ENCODE data around the gene VPS29. TPM values are rescaled to one million over a fixed set of nuclear protein-coding genes. Genes with fewer than 3 reads are reported as not detected.
A peak's percentile ranks its signal among the peaks of the same experiment; 100 is the strongest.

VPS29 gene
- total RNA-seq, 2 experiments from 2014 or later, result 62.5 to 64.9 TPM

DNA sequence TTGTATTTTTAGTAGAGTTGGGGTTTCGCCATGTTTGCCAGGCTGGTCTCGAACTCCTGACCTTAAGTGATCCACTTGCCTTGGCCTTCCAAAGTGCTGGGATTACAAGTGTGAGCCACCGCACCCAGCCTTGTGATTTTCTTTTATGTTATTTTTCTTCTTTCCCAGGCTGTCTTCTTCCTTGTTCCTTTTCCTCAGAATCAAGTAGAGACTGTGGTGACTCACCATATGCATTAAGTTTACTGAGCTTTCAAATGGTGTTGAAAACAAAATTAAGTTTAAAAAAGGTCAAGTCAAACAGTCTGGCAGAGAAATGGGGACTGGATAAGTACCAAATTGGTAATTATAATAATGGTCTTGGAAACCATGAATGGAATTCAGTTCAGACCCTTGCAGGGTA is 57.5 kb downstream of the VPS29 start:
- peaks cover 32% of the 10 kb centered on the region for H3K4me1 ChIP-seq (ENCODE audit: insufficient read depth, low read length)
- no peaks in the 10 kb centered on the region for H3K27me3 Mint-ChIP-seq
- intact Hi-C loops (cut with DNase I, micrococcal nuclease), result no loop called here
- peaks cover 37% of the 10 kb centered on the region for H3K4me1 Mint-ChIP-seq (ENCODE audit: low read depth)
- H3K9me3 ChIP-seq (ENCODE audit: control insufficient read depth in 1 of 2, insufficient read depth in 1 of 2, low read length in 2 of 2), result no peaks in the 10 kb centered on the region
- peaks cover 62% of the 10 kb centered on the region for H3K36me3 ChIP-seq (ENCODE audit: insufficient read depth, low read length)
- TF ChIP-seq, protein P1, sequence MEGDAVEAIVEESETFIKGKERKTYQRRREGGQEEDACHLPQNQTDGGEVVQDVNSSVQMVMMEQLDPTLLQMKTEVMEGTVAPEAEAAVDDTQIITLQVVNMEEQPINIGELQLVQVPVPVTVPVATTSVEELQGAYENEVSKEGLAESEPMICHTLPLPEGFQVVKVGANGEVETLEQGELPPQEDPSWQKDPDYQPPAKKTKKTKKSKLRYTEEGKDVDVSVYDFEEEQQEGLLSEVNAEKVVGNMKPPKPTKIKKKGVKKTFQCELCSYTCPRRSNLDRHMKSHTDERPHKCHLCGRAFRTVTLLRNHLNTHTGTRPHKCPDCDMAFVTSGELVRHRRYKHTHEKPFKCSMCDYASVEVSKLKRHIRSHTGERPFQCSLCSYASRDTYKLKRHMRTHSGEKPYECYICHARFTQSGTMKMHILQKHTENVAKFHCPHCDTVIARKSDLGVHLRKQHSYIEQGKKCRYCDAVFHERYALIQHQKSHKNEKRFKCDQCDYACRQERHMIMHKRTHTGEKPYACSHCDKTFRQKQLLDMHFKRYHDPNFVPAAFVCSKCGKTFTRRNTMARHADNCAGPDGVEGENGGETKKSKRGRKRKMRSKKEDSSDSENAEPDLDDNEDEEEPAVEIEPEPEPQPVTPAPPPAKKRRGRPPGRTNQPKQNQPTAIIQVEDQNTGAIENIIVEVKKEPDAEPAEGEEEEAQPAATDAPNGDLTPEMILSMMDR (IDR thresholded peaks at IDR 0.05), result no peak
- H3K27ac Mint-ChIP-seq, result peak overlapping the region; percentile 53
- POLR2A ChIA-PET, result no interaction called here
- H3K36me3 Mint-ChIP-seq (ENCODE audit: low read depth), result peaks cover 53% of the 10 kb centered on the region
- H3K4me3 Mint-ChIP-seq, result no peak overlapping the region
- CTCF ChIA-PET, result no interaction called here
- H3K27ac ChIP-seq (ENCODE audit: low read depth in 1 of 2, low read length in 2 of 2), result no peak overlapping the region
- H3K9me3 Mint-ChIP-seq, result no peaks in the 10 kb centered on the region
- no peak for DNase-seq
- ATAC-seq (ENCODE audit: poor library complexity), result no peak
- no peaks in the 10 kb centered on the region for H3K27me3 ChIP-seq (ENCODE audit: control insufficient read depth in 1 of 2, insufficient read depth in 2 of 2, low read length in 2 of 2)
- no peak overlapping the region for H3K4me3 ChIP-seq (ENCODE audit: low read length)

Other genes starting within 250 kb of the VPS29 start
- 100 to 1,000 TPM; 113 to 117 TPM for gene ATP2A2, start 220.9 kb downstream of the VPS29 start, total RNA-seq
- 10 to 100 TPM; 16.4 to 18.2 TPM for gene ANAPC7, start 98.4 kb downstream of the VPS29 start, total RNA-seq
- 100 to 1,000 TPM; 120 to 124 TPM for gene ARPC3, start 51.8 kb downstream of the VPS29 start, total RNA-seq
- gene GPN3, start 33.9 kb downstream of the VPS29 start, total RNA-seq, result 1 to 10 TPM; 2.7 to 2.8 TPM
- gene FAM216A, start 33.3 kb downstream of the VPS29 start, total RNA-seq, result 1 to 10 TPM; 5.5 to 7.4 TPM
- gene RAD9B, start 220 bp upstream of the VPS29 start, total RNA-seq, result under 1 TPM; 0.31 to 0.63 TPM
- 10 to 100 TPM; 53.8 to 54.8 TPM for gene PPTC7, start 81.2 kb upstream of the VPS29 start, total RNA-seq
- gene TCTN1, start 112.0 kb upstream of the VPS29 start, total RNA-seq, result 1 to 10 TPM; 5.0 to 5.5 TPM
- gene HVCN1, start 187.0 kb upstream of the VPS29 start, total RNA-seq, result 1 to 10 TPM; 3.9 to 4.1 TPM
- 100 to 1,000 TPM; 146 to 150 TPM for gene PPP1CC, start 240.8 kb upstream of the VPS29 start, total RNA-seq